ENCODE data around the gene BSND.

Gene BSND

DNA sequence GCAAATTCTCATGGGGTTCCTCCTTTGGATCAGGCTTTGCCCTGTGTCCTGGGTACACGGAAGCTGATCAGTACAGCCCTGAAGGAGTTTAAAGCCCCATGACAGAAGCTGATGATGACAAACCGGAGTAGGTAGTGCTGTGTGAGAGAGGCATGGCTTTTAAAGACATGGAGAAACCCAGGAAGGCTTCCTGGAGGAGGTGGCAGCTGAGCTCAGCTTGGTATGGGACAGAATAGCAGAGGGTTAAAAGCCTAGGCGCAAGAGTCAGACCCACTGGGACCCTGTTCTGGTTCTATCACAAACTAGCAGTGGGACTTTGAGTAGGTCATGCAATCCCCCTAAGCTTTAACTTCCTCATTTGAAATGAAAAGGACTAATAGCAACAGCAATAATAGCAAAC is 12.2 kb upstream of the BSND start:
- H3K4me3 ChIP-seq (ENCODE audit: low read length): no peak overlapping the region
- no peak overlapping the region for H3K27ac ChIP-seq (ENCODE audit: low read length)
- H3K9me3 ChIP-seq (ENCODE audit: control insufficient read depth, low read depth, low read length): no peaks in the 10 kb centered on the region
- no peak overlapping the region for H3K9ac ChIP-seq (ENCODE audit: low read length)
- no peaks in the 10 kb centered on the region for H3K4me1 ChIP-seq (ENCODE audit: control insufficient read depth, low read depth, low read length)
- peaks cover 10% of the 10 kb centered on the region for H3K27me3 ChIP-seq (ENCODE audit: control insufficient read depth, insufficient read depth, low read length)
- H3K36me3 ChIP-seq (ENCODE audit: control insufficient read depth, low read depth, low read length): no peaks in the 10 kb centered on the region

DNA sequence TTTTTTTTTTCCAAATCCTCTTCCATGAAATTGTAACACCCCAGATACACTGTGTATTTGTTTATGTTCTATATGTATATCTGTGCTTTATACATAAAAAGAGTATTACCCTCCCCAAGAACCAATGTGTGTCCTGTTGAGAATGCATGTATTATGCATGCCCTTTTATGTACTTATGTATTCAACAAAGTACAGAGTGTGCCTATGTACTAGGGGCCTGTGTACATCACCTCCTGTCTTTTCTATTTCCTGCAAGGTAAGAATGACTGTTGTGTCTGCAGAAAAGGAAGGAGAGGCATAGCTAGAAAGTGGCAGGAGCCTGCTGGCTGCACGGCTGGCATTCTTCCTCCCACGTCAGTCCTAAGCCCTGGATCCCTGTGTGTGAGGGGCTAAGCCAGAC is 11.3 kb upstream of the BSND start:
- no peaks in the 10 kb centered on the region for H3K4me1 ChIP-seq (ENCODE audit: control insufficient read depth, low read depth, low read length)
- no peaks in the 10 kb centered on the region for H3K9me3 ChIP-seq (ENCODE audit: control insufficient read depth, low read depth, low read length)
- no peak overlapping the region for H3K27ac ChIP-seq (ENCODE audit: low read length)
- peaks cover 3% of the 10 kb centered on the region for H3K27me3 ChIP-seq (ENCODE audit: control insufficient read depth, insufficient read depth, low read length)
- no peak overlapping the region for H3K9ac ChIP-seq (ENCODE audit: low read length)
- H3K4me3 ChIP-seq (ENCODE audit: low read length): no peak overlapping the region
- H3K36me3 ChIP-seq (ENCODE audit: control insufficient read depth, low read depth, low read length): no peaks in the 10 kb centered on the region

DNA sequence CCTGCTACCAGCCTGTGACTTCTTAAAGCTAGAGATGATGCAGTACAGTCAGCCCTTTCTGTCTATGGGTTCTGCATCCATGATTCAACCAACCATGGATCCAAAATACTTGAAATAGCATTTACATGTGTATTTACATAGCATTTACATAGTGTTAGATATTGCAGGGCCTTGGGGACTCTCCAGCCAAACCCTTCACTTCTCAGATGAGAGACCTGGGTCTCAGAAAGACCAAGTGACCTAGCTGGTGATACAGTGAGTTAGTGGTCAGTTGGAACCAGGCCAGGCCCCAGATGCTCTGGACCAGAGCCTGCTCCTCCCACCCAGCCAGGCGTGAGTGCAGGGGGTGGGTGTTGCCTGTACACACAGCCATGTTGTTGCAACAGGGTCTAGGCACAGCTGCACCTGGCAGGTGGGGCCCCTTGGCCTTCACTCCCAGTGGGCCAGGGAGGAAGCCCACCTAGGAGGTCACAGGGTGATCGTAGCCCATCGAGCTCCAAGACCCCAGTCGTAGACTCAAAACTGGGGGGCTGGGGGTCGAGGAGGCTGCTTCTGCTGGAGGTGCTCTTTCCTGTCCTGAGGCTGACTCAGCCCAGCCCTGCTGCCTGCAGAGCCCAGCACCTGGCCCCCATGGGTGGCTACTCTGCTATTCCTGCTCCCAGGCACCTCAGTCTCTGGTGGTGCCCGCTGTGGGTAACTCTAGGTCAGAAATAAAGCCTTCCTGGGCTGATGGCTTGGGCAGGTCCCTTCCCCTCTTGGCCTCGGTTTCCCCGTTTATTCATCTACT is 10.6 kb upstream of the BSND start:
- Histone ChIP-seq H3K27me3 (ENCODE audit: control insufficient read depth, insufficient read depth, low read length) (no peaks in the 10 kb centered on the region), H3K36me3 (ENCODE audit: control insufficient read depth, low read depth, low read length) (no peaks in the 10 kb centered on the region), H3K9ac (ENCODE audit: low read length) (no peak overlapping the region), H3K4me1 (ENCODE audit: control insufficient read depth, low read depth, low read length) (no peaks in the 10 kb centered on the region), H3K27ac (ENCODE audit: low read length) (no peak overlapping the region), H3K4me3 (ENCODE audit: low read length) (no peak overlapping the region), H3K9me3 (ENCODE audit: control insufficient read depth, low read depth, low read length) (no peaks in the 10 kb centered on the region)

DNA sequence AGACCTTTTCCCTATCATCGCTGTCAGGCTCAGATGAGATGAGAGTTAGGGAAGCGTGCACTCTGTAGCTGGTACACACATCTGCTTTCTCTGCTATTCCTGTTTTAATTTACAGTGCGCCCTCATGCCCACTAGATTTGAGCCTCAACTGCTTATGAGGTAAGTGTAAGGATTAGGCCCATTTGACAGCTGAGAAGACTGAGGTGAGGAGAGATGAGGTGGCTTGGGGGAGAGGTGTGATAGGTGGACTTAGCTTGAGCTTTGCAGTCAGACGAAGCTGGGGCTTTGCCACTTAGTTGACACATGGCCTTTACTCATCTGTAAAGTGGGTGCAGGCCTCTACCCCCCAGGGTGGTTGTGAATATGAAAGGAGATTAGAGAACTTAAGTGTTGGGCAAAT is 9.8 kb upstream of the BSND start:
- H3K4me3 ChIP-seq (ENCODE audit: low read length): no peak overlapping the region
- H3K9me3 ChIP-seq (ENCODE audit: control insufficient read depth, low read depth, low read length): no peaks in the 10 kb centered on the region
- no peak overlapping the region for H3K27ac ChIP-seq (ENCODE audit: low read length)
- H3K9ac ChIP-seq (ENCODE audit: low read length): no peak overlapping the region
- H3K4me1 ChIP-seq (ENCODE audit: control insufficient read depth, low read depth, low read length): no peaks in the 10 kb centered on the region
- H3K36me3 ChIP-seq (ENCODE audit: control insufficient read depth, low read depth, low read length): no peaks in the 10 kb centered on the region
- H3K27me3 ChIP-seq (ENCODE audit: control insufficient read depth, insufficient read depth, low read length): no peaks in the 10 kb centered on the region

DNA sequence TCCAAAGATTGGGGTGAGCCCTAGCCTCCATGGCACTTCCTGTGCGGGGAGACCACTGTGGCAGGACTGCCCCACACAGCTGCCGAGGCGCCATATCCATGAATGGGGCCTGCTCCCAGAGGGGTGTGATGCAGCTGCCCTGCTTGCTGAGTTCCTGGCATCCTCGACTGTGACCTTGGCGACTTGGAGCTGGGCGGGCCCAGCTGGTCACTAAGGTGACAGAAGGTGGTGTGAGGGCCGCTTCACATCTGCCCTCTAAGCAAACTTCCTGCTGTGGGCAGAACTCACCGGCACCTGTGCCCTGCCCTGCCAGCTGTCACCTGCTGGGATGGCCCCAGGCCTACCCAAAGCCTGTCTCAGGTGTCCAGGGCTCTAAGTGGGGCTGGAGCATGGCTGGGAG is 9.3 kb upstream of the BSND start:
- H3K4me3 ChIP-seq (ENCODE audit: low read length): no peak overlapping the region
- H3K27me3 ChIP-seq (ENCODE audit: control insufficient read depth, insufficient read depth, low read length): no peaks in the 10 kb centered on the region
- H3K9ac ChIP-seq (ENCODE audit: low read length): no peak overlapping the region
- H3K27ac ChIP-seq (ENCODE audit: low read length): no peak overlapping the region
- no peaks in the 10 kb centered on the region for H3K9me3 ChIP-seq (ENCODE audit: control insufficient read depth, low read depth, low read length)
- peaks cover 4% of the 10 kb centered on the region for H3K4me1 ChIP-seq (ENCODE audit: control insufficient read depth, low read depth, low read length)
- H3K36me3 ChIP-seq (ENCODE audit: control insufficient read depth, low read depth, low read length): no peaks in the 10 kb centered on the region

DNA sequence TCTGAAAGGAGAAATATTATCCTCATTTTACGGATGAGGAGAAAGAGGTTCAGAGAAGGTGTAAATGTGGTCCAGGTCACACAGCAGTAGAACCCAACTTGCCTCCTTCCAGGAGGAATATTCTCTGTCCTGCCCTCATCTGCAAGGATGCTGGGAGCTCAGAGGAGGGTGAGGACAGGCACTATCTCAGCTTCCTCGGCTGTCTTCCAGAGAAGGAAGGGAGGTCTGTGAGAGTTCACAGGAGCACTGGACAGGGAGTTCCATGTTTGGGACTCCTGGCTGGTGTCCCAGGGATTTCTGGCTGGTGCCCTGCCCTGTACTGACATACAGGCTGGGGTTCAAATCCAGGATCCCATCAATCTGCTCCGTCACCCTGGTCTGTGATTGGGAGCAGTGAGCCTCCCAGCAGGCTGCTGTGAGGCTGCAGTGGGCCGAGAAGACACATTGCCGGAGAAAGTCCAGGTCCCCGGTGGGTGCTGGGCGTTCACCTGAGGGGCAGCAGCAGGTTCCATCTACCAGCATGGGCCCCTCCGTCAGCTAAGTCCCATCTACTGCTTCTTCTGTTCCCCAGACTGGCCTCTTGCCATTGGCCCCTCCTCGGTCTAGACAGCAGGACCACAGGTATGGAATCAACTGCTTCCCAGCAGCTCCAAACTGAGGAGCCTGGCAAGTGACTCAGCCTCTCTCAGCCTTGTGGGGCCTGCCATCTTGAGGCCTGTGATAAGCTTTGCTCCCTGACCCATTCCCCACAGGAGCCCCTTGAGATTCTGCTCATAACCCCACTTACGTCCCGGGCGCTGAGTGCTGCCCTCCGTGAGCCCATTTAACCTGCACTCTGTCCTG is 8.5 kb upstream of the BSND start:
- H3K4me1 ChIP-seq (ENCODE audit: control insufficient read depth, low read depth, low read length): peaks cover 9% of the 10 kb centered on the region
- H3K4me3 ChIP-seq (ENCODE audit: low read length): no peak overlapping the region
- no peaks in the 10 kb centered on the region for H3K36me3 ChIP-seq (ENCODE audit: control insufficient read depth, low read depth, low read length)
- H3K27me3 ChIP-seq (ENCODE audit: control insufficient read depth, insufficient read depth, low read length): no peaks in the 10 kb centered on the region
- no peaks in the 10 kb centered on the region for H3K9me3 ChIP-seq (ENCODE audit: control insufficient read depth, low read depth, low read length)
- no peak overlapping the region for H3K9ac ChIP-seq (ENCODE audit: low read length)
- no peak overlapping the region for H3K27ac ChIP-seq (ENCODE audit: low read length)

DNA sequence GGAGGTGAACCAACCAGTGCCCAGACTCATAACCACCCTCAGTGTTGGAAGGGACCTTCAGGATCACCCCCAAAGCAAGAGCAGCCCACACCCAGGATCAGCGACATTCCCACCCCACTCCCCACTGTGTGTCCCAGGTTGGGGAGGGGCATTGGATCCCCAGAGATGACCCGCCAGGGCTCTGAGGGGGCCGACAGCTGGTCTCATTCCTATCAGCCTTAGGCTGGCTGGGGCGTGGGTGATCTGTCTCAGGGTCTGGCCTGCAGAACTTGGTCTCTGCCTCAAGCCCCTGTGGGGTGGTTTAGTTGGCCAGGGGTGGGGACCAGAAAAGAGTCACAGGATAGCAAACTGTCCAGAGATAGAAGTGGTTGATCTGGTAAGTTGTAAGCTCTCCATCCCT is 7.8 kb upstream of the BSND start:
- Histone ChIP-seq H3K36me3 (ENCODE audit: control insufficient read depth, low read depth, low read length) (no peaks in the 10 kb centered on the region), H3K9ac (ENCODE audit: low read length) (no peak overlapping the region), H3K4me1 (ENCODE audit: control insufficient read depth, low read depth, low read length) (peaks cover 11% of the 10 kb centered on the region), H3K27me3 (ENCODE audit: control insufficient read depth, insufficient read depth, low read length) (no peaks in the 10 kb centered on the region), H3K27ac (ENCODE audit: low read length) (no peak overlapping the region), H3K4me3 (ENCODE audit: low read length) (no peak overlapping the region), H3K9me3 (ENCODE audit: control insufficient read depth, low read depth, low read length) (no peaks in the 10 kb centered on the region)

DNA sequence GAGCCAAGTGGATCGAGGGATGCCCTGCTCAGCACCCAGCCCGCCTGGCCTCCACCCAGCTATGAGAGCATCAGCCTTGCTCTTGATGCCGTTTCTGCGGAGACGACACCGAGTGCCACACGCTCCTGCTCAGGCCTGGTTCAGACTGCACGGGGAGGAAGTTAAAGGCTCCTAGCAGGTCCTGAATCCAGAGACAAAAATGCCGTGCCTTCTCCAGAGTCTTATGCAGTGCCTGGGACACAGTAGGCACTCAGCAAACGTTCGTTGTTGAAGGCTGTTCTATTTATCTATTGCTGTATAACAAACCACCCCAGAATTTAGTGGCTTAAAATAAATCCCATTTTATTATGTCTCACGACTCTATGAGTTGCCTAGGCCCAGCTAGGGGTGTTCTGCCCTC is 6.8 kb upstream of the BSND start:
- no peak overlapping the region for H3K9ac ChIP-seq (ENCODE audit: low read length)
- peaks cover 6% of the 10 kb centered on the region for H3K27me3 ChIP-seq (ENCODE audit: control insufficient read depth, insufficient read depth, low read length)
- H3K36me3 ChIP-seq (ENCODE audit: control insufficient read depth, low read depth, low read length): no peaks in the 10 kb centered on the region
- peaks cover 11% of the 10 kb centered on the region for H3K4me1 ChIP-seq (ENCODE audit: control insufficient read depth, low read depth, low read length)
- no peak overlapping the region for H3K27ac ChIP-seq (ENCODE audit: low read length)
- H3K9me3 ChIP-seq (ENCODE audit: control insufficient read depth, low read depth, low read length): no peaks in the 10 kb centered on the region
- H3K4me3 ChIP-seq (ENCODE audit: low read length): no peak overlapping the region

DNA sequence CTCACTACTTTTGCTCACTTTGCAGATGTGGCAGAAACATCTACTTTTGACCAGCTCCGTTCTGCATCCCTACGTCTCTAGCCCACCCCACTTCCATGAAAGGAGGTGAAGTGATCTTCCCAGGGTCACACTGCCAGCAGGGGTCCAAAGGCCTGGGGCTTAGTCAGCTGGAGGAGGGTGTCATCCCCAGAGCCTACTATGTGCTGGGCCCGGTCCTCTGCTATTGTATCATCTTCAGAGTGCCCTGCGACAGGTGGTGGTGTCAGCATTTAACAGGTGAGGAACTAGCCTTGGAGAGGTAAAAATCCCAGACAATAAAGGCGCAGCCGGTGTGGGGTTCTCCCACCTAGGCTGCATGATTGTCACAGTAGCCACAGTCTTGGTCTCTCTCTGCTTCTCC is 5.6 kb upstream of the BSND start:
- no peak overlapping the region for H3K9ac ChIP-seq (ENCODE audit: low read length)
- H3K4me3 ChIP-seq (ENCODE audit: low read length): no peak overlapping the region
- H3K27ac ChIP-seq (ENCODE audit: low read length): no peak overlapping the region
- no peaks in the 10 kb centered on the region for H3K9me3 ChIP-seq (ENCODE audit: control insufficient read depth, low read depth, low read length)
- H3K27me3 ChIP-seq (ENCODE audit: control insufficient read depth, insufficient read depth, low read length): peaks cover 18% of the 10 kb centered on the region
- no peaks in the 10 kb centered on the region for H3K36me3 ChIP-seq (ENCODE audit: control insufficient read depth, low read depth, low read length)
- peaks cover 21% of the 10 kb centered on the region for H3K4me1 ChIP-seq (ENCODE audit: control insufficient read depth, low read depth, low read length)

DNA sequence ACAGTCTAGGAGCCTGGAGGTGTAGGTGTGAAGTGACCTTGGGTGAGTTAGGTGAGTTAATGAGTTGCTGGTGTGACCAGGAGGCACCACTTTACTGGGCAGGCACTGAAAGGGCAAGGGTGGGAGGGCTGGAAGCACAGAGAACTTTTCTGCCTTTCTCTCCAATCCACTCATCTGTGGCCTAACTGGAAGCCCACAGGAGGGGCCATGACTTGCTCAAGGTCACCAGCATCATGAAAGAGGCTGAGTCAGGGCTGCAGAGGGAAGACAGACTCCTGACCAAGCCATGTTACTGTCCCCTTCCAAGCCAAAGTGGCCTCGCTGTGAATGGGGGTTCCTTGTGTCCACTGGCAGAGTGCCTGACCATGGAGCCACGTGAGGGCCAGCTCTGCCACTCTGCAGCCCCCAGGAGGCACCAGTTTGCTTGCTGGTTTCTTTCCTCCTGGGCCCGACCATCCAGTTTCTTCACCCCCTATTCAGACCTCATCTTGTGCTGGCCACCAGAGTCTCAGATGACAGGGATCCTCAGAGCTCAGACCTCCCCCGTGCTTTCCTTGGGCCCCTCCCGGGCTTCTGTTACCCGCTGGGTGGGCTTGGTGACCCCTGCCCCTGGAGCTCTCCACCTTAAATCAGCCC is 4.3 kb upstream of the BSND start:
- peaks cover 31% of the 10 kb centered on the region for H3K27me3 ChIP-seq (ENCODE audit: control insufficient read depth, insufficient read depth, low read length)
- no peak overlapping the region for H3K9ac ChIP-seq (ENCODE audit: low read length)

DNA sequence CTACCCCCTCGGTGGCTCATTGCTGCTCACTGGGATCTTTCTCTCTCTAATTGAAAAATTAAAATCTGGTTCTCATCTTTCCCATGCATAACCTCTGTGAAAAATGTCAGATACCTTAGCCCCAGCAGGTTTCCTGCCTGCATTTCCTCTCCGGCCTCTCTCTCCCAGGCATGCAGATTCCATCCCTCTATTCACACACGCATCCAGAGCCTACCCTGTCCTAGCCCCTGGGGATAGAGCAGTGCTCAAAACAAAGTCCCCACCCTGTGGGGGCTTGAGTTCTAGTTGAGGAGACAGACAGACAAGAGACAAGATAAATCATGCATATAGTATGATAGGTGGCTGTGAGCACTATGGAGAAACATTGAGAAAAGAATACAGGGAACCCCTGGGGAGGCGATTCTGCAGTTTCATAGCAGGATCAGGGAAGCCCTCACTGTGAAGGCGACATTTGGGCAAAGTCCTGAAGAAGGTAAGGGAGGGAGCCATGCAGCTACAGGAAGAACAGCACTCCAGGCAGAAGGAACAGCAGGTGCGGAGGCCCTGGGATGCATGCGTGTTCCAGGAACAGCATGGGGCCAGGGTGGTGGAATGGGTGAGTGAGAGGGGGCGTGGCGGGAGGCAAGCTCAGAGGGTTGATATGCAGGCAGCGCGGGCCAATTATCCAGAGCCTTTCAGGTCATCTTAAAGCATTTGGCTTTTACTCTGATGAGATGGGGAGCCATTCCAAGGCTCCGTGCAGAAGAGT is 3.5 kb upstream of the BSND start:
- Histone ChIP-seq H3K36me3 (ENCODE audit: control insufficient read depth, low read depth, low read length) (no peaks in the 10 kb centered on the region), H3K27ac (ENCODE audit: low read length) (no peak overlapping the region), H3K9me3 (ENCODE audit: control insufficient read depth, low read depth, low read length) (no peaks in the 10 kb centered on the region), H3K27me3 (ENCODE audit: control insufficient read depth, insufficient read depth, low read length) (peaks cover 39% of the 10 kb centered on the region), H3K9ac (ENCODE audit: low read length) (no peak overlapping the region), H3K4me1 (ENCODE audit: control insufficient read depth, low read depth, low read length) (peaks cover 21% of the 10 kb centered on the region), H3K4me3 (ENCODE audit: low read length) (no peak overlapping the region)

More for the DNA sequence above, 4.3 kb upstream of the BSND start:
- Histone ChIP-seq H3K9me3 (ENCODE audit: control insufficient read depth, low read depth, low read length) (no peaks in the 10 kb centered on the region), H3K4me3 (ENCODE audit: low read length) (no peak overlapping the region), H3K27ac (ENCODE audit: low read length) (no peak overlapping the region), H3K36me3 (ENCODE audit: control insufficient read depth, low read depth, low read length) (no peaks in the 10 kb centered on the region), H3K4me1 (ENCODE audit: control insufficient read depth, low read depth, low read length) (peaks cover 21% of the 10 kb centered on the region)

Measured in iPS-18a (cell line).